Measurements from ENCODE around the gene IL36G.

The IL36G gene

GRCh38 chr2:113018509-113018908 lies 40.7 kb downstream of the IL36G start:
- no peak for DNase-seq (ENCODE audit: low read depth)

- DNase-seq (ENCODE audit: low read depth): no peak
These were observed 43.5 kb downstream of the IL36G start for GRCh38 chr2:113021312-113021711.

- no peak for DNase-seq (ENCODE audit: low read depth)
These were observed 47.0 kb downstream of the IL36G start for GRCh38 chr2:113024764-113025163.

DNA sequence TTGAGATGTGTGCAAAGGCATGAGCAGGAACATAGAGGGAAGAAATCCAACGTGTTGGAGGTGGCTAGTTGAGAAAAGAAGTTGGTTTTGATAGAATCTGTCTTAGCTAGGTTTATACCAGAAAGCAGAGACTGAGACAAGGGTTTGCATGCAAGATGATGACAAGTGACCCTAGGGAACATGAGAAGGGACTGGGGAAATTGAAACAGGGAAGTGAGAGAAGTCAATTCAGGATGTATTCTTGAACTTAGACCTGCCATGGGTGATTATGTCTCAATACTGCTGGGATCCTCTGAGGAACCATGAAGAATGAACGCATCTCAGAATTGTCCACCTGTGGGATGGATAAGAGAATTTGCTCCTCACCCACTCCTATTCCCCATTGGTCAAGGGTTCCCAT lies 47.9 kb downstream of the IL36G start:
- DNase-seq (ENCODE audit: low read depth): no peak

- DNase-seq (ENCODE audit: low read depth): no peak
These were observed 49.9 kb downstream of the IL36G start for GRCh38 chr2:113027691-113028090.

DNA sequence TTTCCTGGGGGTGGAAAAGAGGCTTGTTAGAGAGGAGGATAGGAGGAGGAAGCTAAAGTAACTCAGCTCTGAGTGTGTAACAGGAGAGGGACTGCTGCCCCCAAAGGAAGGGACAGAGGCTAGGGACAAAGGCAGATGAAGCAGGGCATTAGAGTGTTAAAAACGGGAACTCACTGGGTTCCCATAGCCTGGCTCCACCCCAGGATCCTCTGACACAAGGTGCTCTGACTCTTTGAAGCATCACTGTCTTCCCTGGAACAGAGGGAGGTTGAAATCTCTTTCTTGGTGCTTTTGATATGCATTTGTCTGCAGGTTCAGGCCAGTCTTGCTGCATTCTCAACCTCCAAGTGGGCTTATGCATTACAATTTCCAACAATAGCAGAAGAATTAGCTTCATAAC lies 50.3 kb downstream of the IL36G start:
- DNase-seq (ENCODE audit: low read depth): no peak

- no peak for DNase-seq (ENCODE audit: low read depth)
These were observed 54.9 kb downstream of the IL36G start for GRCh38 chr2:113032737-113033136.

DNA sequence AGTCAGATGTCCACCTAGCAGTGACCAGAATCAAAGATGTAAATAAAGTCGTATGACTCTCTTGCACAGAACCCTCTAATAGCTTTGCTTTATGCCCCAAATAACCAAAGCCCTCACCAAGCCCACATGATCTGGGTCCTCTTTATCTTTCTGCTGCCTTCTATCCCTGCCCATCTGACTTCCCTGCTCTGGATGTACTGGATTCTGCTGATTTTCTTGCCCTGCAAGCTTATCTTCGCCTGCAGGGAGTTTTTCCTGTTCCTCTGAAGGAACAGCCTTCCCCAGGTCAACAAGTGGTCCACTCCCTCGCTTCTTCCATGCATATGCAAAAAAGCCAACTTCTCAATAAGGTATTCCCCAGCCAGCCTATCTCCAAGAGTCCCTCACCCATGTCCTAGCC lies 56.2 kb downstream of the IL36G start:
- DNase-seq (ENCODE audit: low read depth): no peak
